HCT116 (cell line): Measurements from ENCODE around the gene DDX39B. TPM values are rescaled to one million over a fixed set of nuclear protein-coding genes. Genes with fewer than 3 reads are reported as not detected.

Source experiments
- ATAC-seq: fragments of 200-7000 bp; cut with Tn5 transposase; 2 replicates; pipeline ENCODE4 v1.9.1; 2020; ENCODE audit warnings: mild to moderate bottlenecking, moderate library complexity
- BruUV-seq: library from RNA; stranded (reverse); fragments of 400-500 nt; replicated peaks from 2 replicates; lab custom pipeline; 2021; lab: Mats Ljungman, UMichigan
- CTCF ChIA-PET: fragments of 300-600 bp; sonication (Branson Sonifier 250); formaldehyde crosslinking; loops from one replicate; lab custom pipeline; 2021; ENCODE audit warnings: antibody characterized with exemption; lab: Charles Lee
- POLR2A ChIA-PET: fragments of 300-600, 350-600 bp; sonication (Branson Sonifier 250); formaldehyde crosslinking; loops from one replicate; lab custom pipeline; 2021; ENCODE audit warnings: antibody characterized with exemption; lab: Charles Lee
- RAD21 ChIA-PET, 2 experiments: fragments of 300-600 bp; sonication (Branson Sonifier 250); formaldehyde crosslinking; loops; one replicate each; lab custom pipeline; 2023; ENCODE audit warnings: low total read pairs in 2 of 2; ENCODE audit not compliant: uncharacterized antibody in 2 of 2, unreplicated experiment in 2 of 2, low non-redundant PET in 1 of 2; lab: Charles Lee
- DNase-seq: peaks from one replicate; pipeline ENCODE4 v3.0.0-alpha.2; 2010; ENCODE audit warnings: low read depth, low spot score
- H2AFZ ChIP-seq: fragments of 200-600 bp; shearing (Covaris generic), sonication (generic); 2 replicates; pipeline ENCODE4 v1.6.1; 2017; ENCODE audit warnings: low read depth, mixed run types, mixed read lengths, antibody characterized with exemption, low read length; ENCODE audit not compliant: poor library complexity, severe bottlenecking
- H3K27ac ChIP-seq: 2 replicates; pipeline ENCODE4 v1.5.1; 2012; ENCODE audit warnings: low read depth, low read length
- H3K27me3 ChIP-seq: fragments of 200-600 bp; sonication (generic); 2 replicates; pipeline ENCODE4 v1.6.1; 2016; ENCODE audit warnings: mixed run types, low read length, mixed read lengths; ENCODE audit not compliant: insufficient read depth
- H3K36me3 ChIP-seq, 2 experiments: fragments of 200-500 bp in 1 of 2; fragments of 200-600 bp in 1 of 2; sonication (Bioruptor generic) in 1 of 2; sonication (generic) in 1 of 2; 2 replicates each; pipeline versions ENCODE4 v1.5.1 to v1.6.1; 2014 to 2016; ENCODE audit warnings: low read length in 2 of 2, inconsistent platforms in 1 of 2, mixed read lengths in 1 of 2, mixed run types in 1 of 2; ENCODE audit not compliant: insufficient read depth in 2 of 2, control insufficient read depth in 1 of 2
- H3K4me1 ChIP-seq, 2 experiments: fragments of 200-600 bp in 1 of 2; sonication (generic) in 1 of 2; 2 replicates each; pipeline versions ENCODE4 v1.5.1 to v1.6.1; 2012 to 2017; ENCODE audit warnings: low read length in 2 of 2, inconsistent platforms in 1 of 2, mild to moderate bottlenecking in 1 of 2, mixed read lengths in 1 of 2, mixed run types in 1 of 2, moderate library complexity in 1 of 2; ENCODE audit not compliant: insufficient read depth in 2 of 2, control insufficient read depth in 1 of 2
- H3K4me2 ChIP-seq: fragments of 200-600 bp; sonication (generic); 2 replicates; pipeline ENCODE4 v1.6.1; 2017; ENCODE audit warnings: mixed run types, low read length, mixed read lengths
- H3K4me3 ChIP-seq, 2 experiments: fragments of 200-600 bp in 1 of 2; sonication (generic) in 1 of 2; replicated peaks in 1 of 2; 2 replicates each; pipeline ENCODE4 v1.5.1; 2011 to 2016; ENCODE audit warnings: low read length in 2 of 2, control low read depth in 1 of 2, low read depth in 1 of 2, mild to moderate bottlenecking in 1 of 2, mixed read lengths in 1 of 2, mixed run types in 1 of 2
- H3K79me2 ChIP-seq: fragments of 200-600 bp; sonication (generic); 2 replicates; pipeline ENCODE4 v1.6.1; 2017; ENCODE audit warnings: mild to moderate bottlenecking, mixed run types, low read length, moderate library complexity, mixed read lengths; ENCODE audit not compliant: insufficient read depth
- H3K9ac ChIP-seq: fragments of 200-600 bp; sonication (generic); 2 replicates; pipeline ENCODE4 v1.6.1; 2016; ENCODE audit warnings: low read length, mixed read lengths
- H3K9me2 ChIP-seq: fragments of 200-600 bp; sonication (generic), shearing (Covaris generic); 2 replicates; pipeline ENCODE4 v1.6.1; 2017; ENCODE audit warnings: mixed run types, mild to moderate bottlenecking, moderate library complexity; ENCODE audit not compliant: insufficient read depth
- H3K9me3 ChIP-seq, 2 experiments: fragments of 200-500 bp in 1 of 2; fragments of 200-600 bp in 1 of 2; sonication (Bioruptor generic) in 1 of 2; sonication (generic) in 1 of 2; 2 replicates each; pipeline ENCODE4 v1.6.1; 2014 to 2017; ENCODE audit warnings: low read length in 2 of 2, mixed read lengths in 2 of 2, inconsistent platforms in 1 of 2, low read depth in 1 of 2, mild to moderate bottlenecking in 1 of 2, mixed run types in 1 of 2, moderate library complexity in 1 of 2; ENCODE audit not compliant: control insufficient read depth in 1 of 2, insufficient read depth in 1 of 2
- H4K20me1 ChIP-seq: fragments of 200-600 bp; sonication (generic), shearing (Covaris generic); 2 replicates; pipeline ENCODE4 v1.6.1; 2017; ENCODE audit warnings: mixed run types, mild to moderate bottlenecking, moderate library complexity; ENCODE audit not compliant: insufficient read depth
- CEBPB ChIP-seq: IDR thresholded peaks from 2 replicates; pipeline ENCODE4 v1.6.1; 2012; ENCODE audit warnings: low read depth
- CTCF ChIP-seq, 3 experiments: fragments of 200-600 bp in 1 of 3; sonication (generic) in 1 of 3; IDR thresholded peaks in 2 of 3; conservative IDR thresholded peaks in 1 of 3; 2 replicates each; pipeline ENCODE4 v1.5.1; 2012 to 2017; ENCODE audit warnings: low read depth in 2 of 3, low read length in 2 of 3, antibody characterized with exemption in 1 of 3, borderline replicate concordance in 1 of 3, control low read depth in 1 of 3, mild to moderate bottlenecking in 1 of 3, mixed read lengths in 1 of 3, mixed run types in 1 of 3, moderate library complexity in 1 of 3; ENCODE audit not compliant: insufficient read depth in 1 of 3
- EGR1 ChIP-seq: IDR thresholded peaks from 2 replicates; pipeline ENCODE4 v1.6.1; 2012; ENCODE audit warnings: low read depth
- ELF1 ChIP-seq: IDR thresholded peaks from 2 replicates; pipeline ENCODE4 v1.6.1; 2012; ENCODE audit warnings: low read depth, borderline replicate concordance
- EZH2 ChIP-seq: fragments of 200-600 bp; sonication (generic); IDR thresholded peaks from 2 replicates; pipeline ENCODE4 v1.6.1; 2017; ENCODE audit warnings: antibody characterized with exemption, mixed run types
- FOSL1 ChIP-seq: IDR thresholded peaks from 2 replicates; pipeline ENCODE4 v1.6.1; 2012; ENCODE audit warnings: low read depth
- JUND ChIP-seq: IDR thresholded peaks from 2 replicates; pipeline ENCODE4 v1.6.1; 2012
- POLR2AphosphoS5 ChIP-seq: IDR thresholded peaks from 2 replicates; pipeline ENCODE4 v1.6.1; 2011; ENCODE audit warnings: mild to moderate bottlenecking, low read depth, low read length, moderate library complexity
- RAD21 ChIP-seq: IDR thresholded peaks from 2 replicates; pipeline ENCODE4 v1.6.1; 2012; ENCODE audit warnings: low read depth, mild to moderate bottlenecking
- REST ChIP-seq: IDR thresholded peaks from 2 replicates; pipeline ENCODE4 v1.6.1; 2012; ENCODE audit warnings: low read depth
- SRF ChIP-seq: IDR thresholded peaks from 2 replicates; pipeline ENCODE4 v1.6.1; 2012; ENCODE audit warnings: low read depth
- ZFX ChIP-seq: fragments of 450-650 bp; IDR thresholded peaks from 2 replicates; pipeline ENCODE4 v1.6.1; 2017
- ZNF274 ChIP-seq: fragments of 200-500 bp; sonication (Bioruptor generic); IDR thresholded peaks from 2 replicates; pipeline ENCODE4 v1.6.1; 2014; ENCODE audit warnings: mild to moderate bottlenecking, low read depth, low read length, inconsistent platforms
- intact Hi-C: fragments of 100-400 bp; cut with micrococcal nuclease; formaldehyde crosslinking; loops from 2 replicates; pipeline ENCODE4 v1.10.0; 2022
- total RNA-seq: library from RNA; stranded (reverse); gene quantifications from one replicate; pipeline ENCODE4 v1.2.1, GENCODE V29; 2021; ENCODE audit not compliant: unreplicated experiment

DDX39B gene
- total RNA-seq, 1 experiment from 2014 or later, result 545 TPM

GRCh38 chr6:31485055-31485454 lies 56.7 kb downstream of the DDX39B start:
- Histone ChIP-seq H4K20me1 (no peaks in the 10 kb centered on the region), H3K4me3 (no peak overlapping the region), H3K27ac (no peak overlapping the region), H3K9ac (no peak overlapping the region), H3K79me2 (no peaks in the 10 kb centered on the region), H3K36me3 (no peaks in the 10 kb centered on the region), H3K9me3 (no peaks in the 10 kb centered on the region), H3K27me3 (no peaks in the 10 kb centered on the region), H3K4me1 (peaks cover 6 to 10% of the 10 kb centered on the region in 2 experiments), H3K9me2 (no peaks in the 10 kb centered on the region), H2AFZ (no peak overlapping the region), H3K4me2 (peak overlapping the region; percentile 11)
- intact Hi-C loops, result no loop called here
- ATAC-seq (no peak), DNase-seq (no peak)
- ChIA-PET POLR2A (no interaction called here), RAD21 (no interaction called here), CTCF (no interaction called here)
- TF ChIP-seq FOSL1 (0 out of 2 replicates have a peak, but pooled peaks have one; percentile 12), POLR2AphosphoS5 (no peak)
- BruUV-seq, result no TSS peak

- H3K4me2 ChIP-seq, result no peak overlapping the region
- H3K4me1 ChIP-seq, result peaks cover 6 to 10% of the 10 kb centered on the region in 2 experiments
- ChIA-PET CTCF (no interaction called here), RAD21 (no interaction called here), POLR2A (no interaction called here)
- H3K79me2 ChIP-seq, result no peaks in the 10 kb centered on the region
- no peak overlapping the region for H3K4me3 ChIP-seq
- BruUV-seq, result no TSS peak
- ATAC-seq (no peak), DNase-seq (no peak)
- H3K27me3 ChIP-seq, result no peaks in the 10 kb centered on the region
- no peaks in the 10 kb centered on the region for H3K36me3 ChIP-seq
- H3K9me3 ChIP-seq, result no peaks in the 10 kb centered on the region
- intact Hi-C loops, result no loop called here
- TF ChIP-seq ZFX, result no peak
- TF ChIP-seq REST, result no peak
- TF ChIP-seq SRF, result no peak
- TF ChIP-seq CEBPB, result no peak
- no peak for TF ChIP-seq RAD21
- TF ChIP-seq ZNF274, result no peak
- TF ChIP-seq EGR1, result no peak
- TF ChIP-seq JUND, result no peak
- no peak for TF ChIP-seq FOSL1
- no peak for TF ChIP-seq EZH2
- TF ChIP-seq CTCF (IDR thresholded peaks at IDR 0.05 in 2 of 3, conservative IDR thresholded peaks at IDR 0.05 in 1 of 3; ENCODE audit: borderline replicate concordance in 1 of 3, insufficient read depth in 1 of 3, low read depth in 2 of 3, low read length in 2 of 3), result no peak
- TF ChIP-seq ELF1, result no peak
- no peak overlapping the region for H2AFZ ChIP-seq
- no peak overlapping the region for H3K9ac ChIP-seq
- no peak overlapping the region for H3K27ac ChIP-seq
- H3K9me2 ChIP-seq, result no peaks in the 10 kb centered on the region
- H4K20me1 ChIP-seq, result no peaks in the 10 kb centered on the region
These were observed 58.4 kb downstream of the DDX39B start for GRCh38 chr6:31483392-31483791.
